Lower leg skin (tissue), 4 donors: ENCODE measurements around the gene SERPINA1. TPM values are rescaled to one million over a fixed set of nuclear protein-coding genes. Genes with fewer than 3 reads are reported as not detected.
"Not testable (repeated sequence)": the region's sequence is repeated elsewhere in the genome, so short reads cannot be mapped to it uniquely, and the experiment has no call there.

Experiments used
- DNase-seq, 2 donors: peaks; one replicate each; pipeline ENCODE4 v3.0.0-alpha.2; 2019; ENCODE audit warnings: low spot score in 2 of 2
- H3K4me3 ChIP-seq: fragments of 200-600 bp; sonication (generic); 2 replicates; pipeline ENCODE4 v1.5.1; 2017; ENCODE audit warnings: mild to moderate bottlenecking, low read depth; ENCODE audit not compliant: poor library complexity, severe bottlenecking
- CTCF ChIP-seq, 3 donors: fragments of 450-650 bp; IDR thresholded peaks; one replicate each; pipeline ENCODE4 v1.5.1; 2016; ENCODE audit warnings: antibody characterized with exemption in 3 of 3, mild to moderate bottlenecking in 3 of 3, moderate library complexity in 2 of 3
- POLR2A ChIP-seq, 2 donors: fragments of 450-650 bp; IDR thresholded peaks; one replicate each; pipeline ENCODE4 v1.6.1; 2016 to 2017; ENCODE audit warnings: antibody characterized with exemption in 2 of 2, mild to moderate bottlenecking in 1 of 2, moderate library complexity in 1 of 2
- WGBS, 2 donors: methylation state at CpG; one replicate each; pipeline ENCODE4 v1.1.5; 2018; 5-methylcytosine and 5-hydroxymethylcytosine counted together
- intact Hi-C: fragments of 100-400 bp; cut with DNase I; formaldehyde crosslinking; loops from one replicate; pipeline ENCODE4 v1.15.0; 2023; ENCODE audit warnings: low total_unique reads
- total RNA-seq, 4 donors: library from RNA; depleted of rRNA; stranded (reverse); fragments of >200 nt; gene quantifications; one replicate each; pipeline ENCODE4 v1.1.0, GENCODE V29; 2016

Gene SERPINA1
- total RNA-seq, 4 donors from 2014 or later = 0.93 to 6.2 (median 3.9) TPM; not detected in 1

- H3K4me3 ChIP-seq = no peak overlapping the region
- WGBS, 2 donors = 16% methylated on average over 13 of the region's 13 CpGs
- intact Hi-C loops = no loop called here
- TF ChIP-seq POLR2A (IDR thresholded peaks at IDR 0.05) (no peak), CTCF (IDR thresholded peaks at IDR 0.05) (no peak)
- DNase-seq = peak; percentile 48 to 91
These were observed 35.2 kb upstream of the SERPINA1 start for GRCh38 chr14:94423453-94424056.

GRCh38 chr14:94421316-94421715, 32.9 kb upstream of the SERPINA1 start:
- H3K4me3 ChIP-seq = no peak overlapping the region
- intact Hi-C loops = no loop called here
- WGBS, 2 donors = 62 to 67% methylated on average over 2 of the region's 2 CpGs
- TF ChIP-seq CTCF (IDR thresholded peaks at IDR 0.05) (no peak), POLR2A (IDR thresholded peaks at IDR 0.05) (no peak)
- DNase-seq = no peak

- intact Hi-C loops, H3K4me3 ChIP-seq, DNase-seq: not testable (repeated sequence)
- WGBS, 2 donors = 77 to 80% methylated on average over 3 of the region's 3 CpGs
These were observed 29.2 kb upstream of the SERPINA1 start for GRCh38 chr14:94417497-94418205.

- no peak for TF ChIP-seq POLR2A (IDR thresholded peaks at IDR 0.05)
- no peak for TF ChIP-seq CTCF (IDR thresholded peaks at IDR 0.05)
- 60 to 63% methylated on average over 8 of the region's 8 CpGs for WGBS, 2 donors
- no peak overlapping the region for H3K4me3 ChIP-seq
These were observed 24.6 kb upstream of the SERPINA1 start for GRCh38 chr14:94412671-94413638.

GRCh38 chr14:94411638-94412037, 23.2 kb upstream of the SERPINA1 start:
- DNase-seq = no peak
- TF ChIP-seq CTCF (IDR thresholded peaks at IDR 0.05) (no peak), POLR2A (IDR thresholded peaks at IDR 0.05) (no peak)

More at GRCh38 chr14:94412671-94413638, 24.6 kb upstream of the SERPINA1 start:
- DNase-seq = no peak
- intact Hi-C loops = no loop called here

GRCh38 chr14:94409430-94409829, 21.0 kb upstream of the SERPINA1 start:
- H3K4me3 ChIP-seq, DNase-seq, intact Hi-C loops: not testable (repeated sequence)
- WGBS, 2 donors = 89 to 91% methylated on average over 5 of the region's 5 CpGs

More at GRCh38 chr14:94411638-94412037, 23.2 kb upstream of the SERPINA1 start:
- H3K4me3 ChIP-seq = no peak overlapping the region
- intact Hi-C loops = no loop called here
- 15 to 17% methylated on average over 1 of the region's 1 CpG for WGBS, 2 donors
